SJSA1 (cell line): ENCODE data around the gene SETBP1. TPM values are rescaled to one million over a fixed set of nuclear protein-coding genes. Genes with fewer than 3 reads are reported as not detected.

ENCODE experiments used
- DNase-seq, 2 experiments: peaks; one replicate each; pipeline ENCODE4 v3.0.0-alpha.2; 2015 to 2020; ENCODE audit warnings: low spot score in 2 of 2, low read depth in 1 of 2
- H3K27ac ChIP-seq: fragments of 250-450 bp; sonication (Bioruptor Pico); 2 replicates; pipeline ENCODE4 v1.5.1; 2020; ENCODE audit warnings: mild to moderate bottlenecking, moderate library complexity
- H3K27me3 ChIP-seq: fragments of 250-450 bp; sonication (Bioruptor Pico); replicated peaks from 2 replicates; pipeline ENCODE4 v1.5.1; 2020; ENCODE audit warnings: mild to moderate bottlenecking, moderate library complexity
- H3K36me3 ChIP-seq: fragments of 250-450 bp; sonication (Bioruptor Pico); 2 replicates; pipeline ENCODE4 v1.5.1; 2020; ENCODE audit warnings: mild to moderate bottlenecking
- H3K4me1 ChIP-seq: fragments of 250-450 bp; sonication (Bioruptor Pico); replicated peaks from 2 replicates; pipeline ENCODE4 v1.6.1; 2021; ENCODE audit warnings: mild to moderate bottlenecking
- H3K4me3 ChIP-seq: fragments of 250-450 bp; sonication (Bioruptor Pico); 2 replicates; pipeline ENCODE4 v1.5.1; 2020; ENCODE audit warnings: mild to moderate bottlenecking
- H3K9me3 ChIP-seq: fragments of 250-450 bp; sonication (Bioruptor Pico); replicated peaks from 2 replicates; pipeline ENCODE4 v1.5.1; 2020; ENCODE audit warnings: mild to moderate bottlenecking
- total RNA-seq: library from RNA; depleted of rRNA; stranded (reverse); fragments of >200 nt; shearing (Covaris generic); gene quantifications from 2 replicates; pipeline ENCODE4 v1.2.3, GENCODE V29; 2014

SETBP1 gene
- total RNA-seq, 1 experiment from 2014 or later: 9.9 TPM

- no peaks in the 10 kb centered on the region for H3K27me3 ChIP-seq
- DNase-seq: no peak
- H3K4me3 ChIP-seq: no peak overlapping the region
- H3K4me1 ChIP-seq: peaks cover 15% of the 10 kb centered on the region
- H3K36me3 ChIP-seq: peaks cover 20% of the 10 kb centered on the region
- no peaks in the 10 kb centered on the region for H3K9me3 ChIP-seq
- H3K27ac ChIP-seq: no peak overlapping the region
Observed at GRCh38 chr18:44702594-44702993, 21.9 kb downstream of the SETBP1 start.

GRCh38 chr18:44704135-44704789 is 23.6 kb downstream of the SETBP1 start:
- Histone ChIP-seq H3K4me3 (no peak overlapping the region), H3K36me3 (peaks cover 23% of the 10 kb centered on the region), H3K27ac (no peak overlapping the region), H3K9me3 (no peaks in the 10 kb centered on the region), H3K4me1 (peaks cover 31% of the 10 kb centered on the region), H3K27me3 (no peaks in the 10 kb centered on the region)
- no peak for DNase-seq

GRCh38 chr18:44705075-44705675 is 24.5 kb downstream of the SETBP1 start:
- no peaks in the 10 kb centered on the region for H3K9me3 ChIP-seq
- no peak for DNase-seq
- peaks cover 23% of the 10 kb centered on the region for H3K36me3 ChIP-seq
- H3K4me1 ChIP-seq: peaks cover 40% of the 10 kb centered on the region
- no peak overlapping the region for H3K4me3 ChIP-seq
- H3K27ac ChIP-seq: no peak overlapping the region
- H3K27me3 ChIP-seq: no peaks in the 10 kb centered on the region

GRCh38 chr18:44708451-44709083 is 27.9 kb downstream of the SETBP1 start:
- no peaks in the 10 kb centered on the region for H3K9me3 ChIP-seq
- peaks cover 53% of the 10 kb centered on the region for H3K4me1 ChIP-seq
- H3K27me3 ChIP-seq: no peaks in the 10 kb centered on the region
- H3K27ac ChIP-seq: peak overlapping the region; percentile 33
- H3K4me3 ChIP-seq: no peak overlapping the region
- peaks cover 24% of the 10 kb centered on the region for H3K36me3 ChIP-seq
- peak in 1 of 2 experiments; percentile 47 for DNase-seq

GRCh38 chr18:44709307-44710126 is 28.8 kb downstream of the SETBP1 start:
- no peaks in the 10 kb centered on the region for H3K9me3 ChIP-seq
- peaks cover 19% of the 10 kb centered on the region for H3K36me3 ChIP-seq
- H3K4me1 ChIP-seq: peaks cover 56% of the 10 kb centered on the region
- no peak for DNase-seq
- H3K27ac ChIP-seq: peak overlapping the region; percentile 33
- no peaks in the 10 kb centered on the region for H3K27me3 ChIP-seq
- no peak overlapping the region for H3K4me3 ChIP-seq

- H3K27me3 ChIP-seq: no peaks in the 10 kb centered on the region
- no peak overlapping the region for H3K27ac ChIP-seq
- no peak overlapping the region for H3K4me3 ChIP-seq
- H3K4me1 ChIP-seq: peaks cover 70% of the 10 kb centered on the region
- no peak for DNase-seq
- H3K36me3 ChIP-seq: peaks cover 19% of the 10 kb centered on the region
- H3K9me3 ChIP-seq: no peaks in the 10 kb centered on the region
Observed at GRCh38 chr18:44710931-44711330, 30.2 kb downstream of the SETBP1 start.

- H3K36me3 ChIP-seq: peaks cover 22% of the 10 kb centered on the region
- H3K27ac ChIP-seq: peak overlapping the region; percentile 52
- peaks cover 74% of the 10 kb centered on the region for H3K4me1 ChIP-seq
- H3K9me3 ChIP-seq: no peaks in the 10 kb centered on the region
- peak; percentile 67 to 78 for DNase-seq
- no peaks in the 10 kb centered on the region for H3K27me3 ChIP-seq
- no peak overlapping the region for H3K4me3 ChIP-seq
Observed at GRCh38 chr18:44712025-44712424, 31.3 kb downstream of the SETBP1 start.

GRCh38 chr18:44713435-44713834 is 32.7 kb downstream of the SETBP1 start:
- peaks cover 60% of the 10 kb centered on the region for H3K4me1 ChIP-seq
- H3K27ac ChIP-seq: no peak overlapping the region
- H3K4me3 ChIP-seq: no peak overlapping the region
- no peak for DNase-seq
- peaks cover 22% of the 10 kb centered on the region for H3K36me3 ChIP-seq
- H3K27me3 ChIP-seq: no peaks in the 10 kb centered on the region
- no peaks in the 10 kb centered on the region for H3K9me3 ChIP-seq

GRCh38 chr18:44714376-44714775 is 33.7 kb downstream of the SETBP1 start:
- no peak overlapping the region for H3K4me3 ChIP-seq
- peak overlapping the region; percentile 75; the same call in 1 of the 2 replicates for H3K27ac ChIP-seq
- no peaks in the 10 kb centered on the region for H3K9me3 ChIP-seq
- peaks cover 51% of the 10 kb centered on the region for H3K4me1 ChIP-seq
- H3K36me3 ChIP-seq: peaks cover 22% of the 10 kb centered on the region
- no peaks in the 10 kb centered on the region for H3K27me3 ChIP-seq
- no peak for DNase-seq

- DNase-seq: peak; percentile 68 to 73
- Histone ChIP-seq H3K27me3 (no peaks in the 10 kb centered on the region), H3K4me3 (no peak overlapping the region), H3K4me1 (peaks cover 43% of the 10 kb centered on the region), H3K36me3 (peaks cover 30% of the 10 kb centered on the region), H3K9me3 (no peaks in the 10 kb centered on the region), H3K27ac (peak overlapping the region; percentile 75)
Observed at GRCh38 chr18:44715245-44715644, 34.6 kb downstream of the SETBP1 start.

GRCh38 chr18:44715842-44716241 is 35.2 kb downstream of the SETBP1 start:
- peaks cover 33% of the 10 kb centered on the region for H3K36me3 ChIP-seq
- H3K27ac ChIP-seq: peak overlapping the region; percentile 75
- no peak for DNase-seq
- peaks cover 41% of the 10 kb centered on the region for H3K4me1 ChIP-seq
- no peaks in the 10 kb centered on the region for H3K27me3 ChIP-seq
- H3K9me3 ChIP-seq: no peaks in the 10 kb centered on the region
- no peak overlapping the region for H3K4me3 ChIP-seq

- no peaks in the 10 kb centered on the region for H3K27me3 ChIP-seq
- no peaks in the 10 kb centered on the region for H3K9me3 ChIP-seq
- H3K4me1 ChIP-seq: peaks cover 37% of the 10 kb centered on the region
- H3K36me3 ChIP-seq: peaks cover 33% of the 10 kb centered on the region
- no peak for DNase-seq
- H3K27ac ChIP-seq: no peak overlapping the region
- no peak overlapping the region for H3K4me3 ChIP-seq
Observed at GRCh38 chr18:44716697-44717163, 36.0 kb downstream of the SETBP1 start.

GRCh38 chr18:44719519-44720060 is 38.9 kb downstream of the SETBP1 start:
- H3K4me3 ChIP-seq: no peak overlapping the region
- peaks cover 31% of the 10 kb centered on the region for H3K4me1 ChIP-seq
- H3K36me3 ChIP-seq: peaks cover 27% of the 10 kb centered on the region
- no peaks in the 10 kb centered on the region for H3K9me3 ChIP-seq
- DNase-seq: no peak
- no peaks in the 10 kb centered on the region for H3K27me3 ChIP-seq
- no peak overlapping the region for H3K27ac ChIP-seq
